H1 (cell line): Measurements from ENCODE around the gene CUL1. TPM values are rescaled to one million over a fixed set of nuclear protein-coding genes. Genes with fewer than 3 reads are reported as not detected.

Experiments
- CTCF ChIA-PET: fragments of 300-600 bp; sonication (Branson Sonifier 250); formaldehyde crosslinking; loops from one replicate; lab custom pipeline; 2021; ENCODE audit not compliant: partially characterized antibody; lab: Charles Lee
- POLR2A ChIA-PET: fragments of 300-600 bp; sonication (Branson Sonifier 250); formaldehyde crosslinking; loops from one replicate; lab custom pipeline; 2021; ENCODE audit warnings: inconsistent platforms; ENCODE audit not compliant: partially characterized antibody; lab: Charles Lee
- DNase-seq, 2 experiments: peaks; one replicate each; pipeline versions ENCODE4 v3.0.0 to v3.0.0-alpha.2; 2010 to 2022; ENCODE audit warnings: low spot score in 2 of 2, low read depth in 1 of 2, mixed read lengths in 1 of 2
- FAIRE-seq: peaks from 2 replicates; lab custom pipeline; 2011; peaks lifted over from hg19 to GRCh38; lab: Jason Lieb, UNC
- H2AFZ ChIP-seq: 2 replicates; pipeline ENCODE4 v1.8.1; 2012; ENCODE audit warnings: low read length, inconsistent platforms
- H2AK5ac ChIP-seq: 2 replicates; pipeline ENCODE4 v1.6.1; 2013; ENCODE audit warnings: low read depth, low read length
- H2BK120ac ChIP-seq: replicated peaks from 2 replicates; pipeline ENCODE3; 2013; ENCODE audit warnings: low read depth, low read length, inconsistent platforms
- H2BK12ac ChIP-seq: 2 replicates; pipeline ENCODE4 v1.6.1; 2013; ENCODE audit warnings: low read depth, low read length
- H2BK15ac ChIP-seq: 2 replicates; pipeline ENCODE4 v1.6.1; 2013; ENCODE audit warnings: low read length
- H2BK20ac ChIP-seq: 2 replicates; pipeline ENCODE4 v1.6.1; 2013; ENCODE audit warnings: low read length
- H2BK5ac ChIP-seq: 2 replicates; pipeline ENCODE4 v1.6.1; 2013; ENCODE audit warnings: low read depth, low read length
- H3K14ac ChIP-seq: 2 replicates; pipeline ENCODE4 v1.6.1; 2013; ENCODE audit warnings: inconsistent platforms; ENCODE audit not compliant: insufficient read length
- H3K18ac ChIP-seq: 2 replicates; pipeline ENCODE4 v1.6.1; 2013; ENCODE audit warnings: low read length; ENCODE audit errors: extremely low read depth
- H3K23ac ChIP-seq: 2 replicates; pipeline ENCODE4 v1.6.1; 2013; ENCODE audit warnings: inconsistent platforms; ENCODE audit not compliant: insufficient read length
- H3K23me2 ChIP-seq: 2 replicates; pipeline ENCODE4 v1.6.1; 2013; ENCODE audit warnings: low read depth, low read length
- H3K27ac ChIP-seq: 2 replicates; pipeline ENCODE4 v1.6.1; 2011; ENCODE audit warnings: low read depth, low read length, inconsistent platforms
- H3K27me3 ChIP-seq, 4 experiments: replicated peaks in 1 of 4; 1 replicate in 1 of 4; 2 replicates in 3 of 4; pipeline versions ENCODE4 v1.6.1 to v1.8.1; 2011 to 2013; ENCODE audit warnings: low read length in 3 of 4, mild to moderate bottlenecking in 3 of 4, inconsistent platforms in 2 of 4, mixed read lengths in 2 of 4, moderate library complexity in 1 of 4; ENCODE audit not compliant: control insufficient read depth in 3 of 4, insufficient read depth in 3 of 4; ENCODE audit errors: extremely low read depth in 1 of 4
- H3K36me3 ChIP-seq, 4 experiments: 2 replicates each; pipeline versions ENCODE4 v1.6.1 to v1.8.1; 2011 to 2013; ENCODE audit warnings: mild to moderate bottlenecking in 4 of 4, low read length in 3 of 4, moderate library complexity in 2 of 4, control low read depth in 1 of 4, inconsistent platforms in 1 of 4; ENCODE audit not compliant: insufficient read depth in 4 of 4, control insufficient read depth in 2 of 4
- H3K4ac ChIP-seq: replicated peaks from 2 replicates; pipeline ENCODE3; 2013; ENCODE audit warnings: low read length, low read depth, mixed read lengths, inconsistent platforms; ENCODE audit not compliant: insufficient read length
- H3K4me1 ChIP-seq, 4 experiments: replicated peaks in 1 of 4; 1 replicate in 1 of 4; 2 replicates in 3 of 4; pipeline versions ENCODE4 v1.6.1 to v1.8.1; 2011 to 2013; ENCODE audit warnings: low read length in 3 of 4, inconsistent platforms in 2 of 4, mixed read lengths in 1 of 4; ENCODE audit not compliant: insufficient read depth in 4 of 4, control insufficient read depth in 3 of 4
- H3K4me2 ChIP-seq, 2 experiments: 2 replicates each; pipeline versions ENCODE4 v1.6.1 to v1.8.1; 2011 to 2013; ENCODE audit warnings: low read depth in 2 of 2, low read length in 2 of 2, control low read depth in 1 of 2, inconsistent platforms in 1 of 2, mild to moderate bottlenecking in 1 of 2; ENCODE audit not compliant: insufficient read depth in 1 of 2
- H3K4me3 ChIP-seq, 4 experiments: fragments of 200-600, 300-600 bp in 1 of 4; sonication (generic), shearing (Covaris generic), sonication (Bioruptor Twin) in 1 of 4; 2 replicates each; pipeline versions ENCODE4 v1.5.1 to v1.8.1; 2011 to 2016; ENCODE audit warnings: low read length in 4 of 4, low read depth in 3 of 4, control low read depth in 2 of 4, inconsistent platforms in 2 of 4, mild to moderate bottlenecking in 2 of 4, mixed read lengths in 1 of 4, moderate library complexity in 1 of 4; ENCODE audit not compliant: insufficient read depth in 2 of 4; ENCODE audit errors: extremely low read depth in 1 of 4
- H3K56ac ChIP-seq: replicated peaks from 2 replicates; pipeline ENCODE3; 2013; ENCODE audit warnings: low read depth, mild to moderate bottlenecking, mixed read lengths, low read length, inconsistent platforms; ENCODE audit not compliant: insufficient read length
- H3K79me1 ChIP-seq: 2 replicates; pipeline ENCODE4 v1.6.1; 2013; ENCODE audit warnings: low read depth, low read length, control low read depth
- H3K79me2 ChIP-seq, 2 experiments: 2 replicates each; pipeline versions ENCODE4 v1.6.1 to v1.8.1; 2012 to 2013; ENCODE audit warnings: low read length in 2 of 2, mild to moderate bottlenecking in 2 of 2, inconsistent platforms in 1 of 2; ENCODE audit not compliant: insufficient read depth in 2 of 2, control insufficient read depth in 1 of 2
- H3K9ac ChIP-seq, 4 experiments: replicated peaks in 1 of 4; 1 replicate in 1 of 4; 2 replicates in 3 of 4; pipeline versions ENCODE4 v1.6.1 to v1.8.1; 2011 to 2013; ENCODE audit warnings: low read depth in 3 of 4, low read length in 3 of 4, control low read depth in 2 of 4, mild to moderate bottlenecking in 2 of 4, moderate library complexity in 2 of 4, inconsistent platforms in 1 of 4; ENCODE audit errors: extremely low read depth in 1 of 4
- H3K9me3 ChIP-seq, 2 experiments: 2 replicates each; pipeline versions ENCODE4 v1.6.1 to v1.8.1; 2012 to 2013; ENCODE audit warnings: mild to moderate bottlenecking in 2 of 2, moderate library complexity in 2 of 2, control low read depth in 1 of 2, inconsistent platforms in 1 of 2, low read depth in 1 of 2, low read length in 1 of 2, mixed read lengths in 1 of 2; ENCODE audit not compliant: insufficient read depth in 2 of 2
- H4K20me1 ChIP-seq, 2 experiments: replicated peaks in 1 of 2; 2 replicates each; pipeline versions ENCODE3 to v1.8.1; 2011 to 2013; ENCODE audit warnings: inconsistent platforms in 2 of 2, low read length in 2 of 2, mild to moderate bottlenecking in 1 of 2; ENCODE audit not compliant: insufficient read depth in 2 of 2, control insufficient read depth in 1 of 2
- H4K5ac ChIP-seq: 2 replicates; pipeline ENCODE4 v1.6.1; 2013; ENCODE audit warnings: low read length, low read depth, mixed read lengths, inconsistent platforms; ENCODE audit not compliant: insufficient read length
- H4K8ac ChIP-seq: 2 replicates; pipeline ENCODE4 v1.8.0; 2013; ENCODE audit warnings: mild to moderate bottlenecking, moderate library complexity, low read length, inconsistent platforms; ENCODE audit not compliant: insufficient read depth; ENCODE audit errors: extremely low read depth
- H4K91ac ChIP-seq: replicated peaks from 2 replicates; pipeline ENCODE3; 2013; ENCODE audit warnings: low read length, mixed read lengths, inconsistent platforms; ENCODE audit not compliant: insufficient read length
- BCL11A ChIP-seq, 2 experiments: IDR thresholded peaks; one replicate each; pipeline ENCODE4 v1.6.1; 2011; ENCODE audit warnings: low read depth in 2 of 2, low read length in 2 of 2, mild to moderate bottlenecking in 2 of 2
- CHD2 ChIP-seq: IDR thresholded peaks from 2 replicates; pipeline ENCODE4 v1.6.1; 2012; ENCODE audit warnings: low read length, improper control_type of control experiment
- EGR1 ChIP-seq: IDR thresholded peaks from 2 replicates; pipeline ENCODE4 v1.6.1; 2011; ENCODE audit warnings: low read depth, low read length, borderline replicate concordance
- KDM1A ChIP-seq: fragments of 200-600, 300-600 bp; sonication (generic); IDR thresholded peaks from 2 replicates; pipeline ENCODE4 v1.7.1; 2016; ENCODE audit warnings: mild to moderate bottlenecking, low read length, borderline replicate concordance
- KDM5A ChIP-seq: fragments of 200-600 bp; IDR thresholded peaks from 2 replicates; pipeline ENCODE4 v1.7.1; 2012; ENCODE audit warnings: mild to moderate bottlenecking, low read length, inconsistent platforms, mixed read lengths
- SIX5 ChIP-seq: IDR thresholded peaks from 2 replicates; pipeline ENCODE4 v1.6.1; 2011; ENCODE audit warnings: mild to moderate bottlenecking, low read depth, low read length
- SP2 ChIP-seq: IDR thresholded peaks from 2 replicates; pipeline ENCODE4 v1.6.1; 2012; ENCODE audit warnings: mild to moderate bottlenecking, low read length, inconsistent platforms
- SRF ChIP-seq: IDR thresholded peaks from 2 replicates; pipeline ENCODE4 v1.6.1; 2011; ENCODE audit warnings: mild to moderate bottlenecking, low read depth, low read length, moderate library complexity
- TAF1 ChIP-seq: IDR thresholded peaks from 2 replicates; pipeline ENCODE4 v1.6.1; 2011; ENCODE audit warnings: mild to moderate bottlenecking, low read depth, low read length
- USF2 ChIP-seq: IDR thresholded peaks from 2 replicates; pipeline ENCODE4 v1.6.1; 2011; ENCODE audit warnings: low read length, improper control_type of control experiment
- WGBS, 2 experiments: shearing (Covaris generic) in 1 of 2; methylation state at CpG; one replicate each; pipeline versions ENCODE4 v1.1.6 to v1.1.7; 2013 to 2015; ENCODE audit warnings: low lambda C conversion rate in 2 of 2, mixed read lengths in 2 of 2, inconsistent platforms in 1 of 2, low coverage in 1 of 2, missing lambda C conversion rate in 1 of 2; ENCODE audit not compliant: insufficient replicate concordance in 2 of 2, insufficient coverage in 1 of 2, insufficient read length in 1 of 2; ENCODE audit errors: extremely low coverage in 1 of 2, missing lambda C conversion rate in 1 of 2; 5-methylcytosine and 5-hydroxymethylcytosine counted together
- polyA plus RNA-seq, 7 experiments: library from polyadenylated mRNA; depleted of rRNA in 3 of 7; stranded (reverse) in 5 of 7; unstranded in 2 of 7; fragments of >200 nt in 5 of 7; fragments of 200-250 nt in 2 of 7; gene quantifications; 1 replicate in 5 of 7; 2 replicates in 1 of 7; 4 replicates in 1 of 7; pipeline versions ENCODE4 v1.2.1 to v1.2.3, GENCODE V29; 2011 to 2013; ENCODE audit warnings: missing spikeins in 2 of 7, mixed read lengths in 2 of 7
- total RNA-seq: library from RNA; stranded (reverse); fragmentation: NEBNext Ultra II Directional; extraction: Animal tissue kit (Norgen Biotek cat#: 25700); gene quantifications from 2 replicates; pipeline ENCODE4 v1.2.1, GENCODE V29; 2021

Gene CUL1
- total and polyA plus RNA-seq, 2 of the 8 experiments (the other 6 are each of a cell fraction or from before 2014, with no cell fraction given): 33.0 to 77.3 TPM

DNA sequence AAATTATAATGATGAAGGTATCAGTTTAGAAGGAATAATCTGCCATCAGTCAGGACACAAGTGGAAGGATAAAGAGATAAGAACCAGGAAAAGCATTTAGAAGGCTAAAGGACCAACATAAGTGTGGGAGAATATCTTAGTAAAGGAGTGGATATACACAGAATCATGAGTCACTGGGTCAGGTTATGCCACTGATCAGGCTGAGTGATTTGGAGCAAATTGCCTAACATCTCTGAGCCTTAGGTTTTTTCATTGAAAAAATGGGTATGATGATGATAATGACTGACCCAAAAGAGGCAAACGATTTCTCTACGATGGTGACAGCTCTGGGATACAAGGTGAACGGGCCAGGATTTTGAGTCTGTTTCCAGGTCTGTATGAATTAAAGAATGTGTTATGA lies 2.8 kb upstream of the CUL1 start:
- Histone ChIP-seq H3K79me1 (no peaks in the 10 kb centered on the region), H3K56ac (no peak overlapping the region), H2BK5ac (no peak overlapping the region), H3K27ac (no peak overlapping the region), H2BK12ac (no peak overlapping the region), H3K4me1 (peaks cover 2 to 12% (median 2%) of the 10 kb centered on the region in 4 experiments; a peak in 4 of 7 replicates), H3K36me3 (no peaks in the 10 kb centered on the region), H3K79me2 (peaks cover 0 to 22% of the 10 kb centered on the region in 2 experiments; a peak in 3 of 4 replicates), H3K27me3 (no peaks in the 10 kb centered on the region), H2BK20ac (no peak overlapping the region), H2AFZ (no peak overlapping the region), H3K14ac (no peak overlapping the region), H2BK120ac (no peak overlapping the region), H3K4me3 (no peak overlapping the region), H2BK15ac (no peak overlapping the region), H3K9ac (no peak overlapping the region), H3K4ac (no peak overlapping the region), H3K23me2 (no peaks in the 10 kb centered on the region), H4K5ac (no peak overlapping the region), H3K9me3 (no peaks in the 10 kb centered on the region), H4K20me1 (peaks cover 0 to 2% of the 10 kb centered on the region in 2 experiments), H4K91ac (no peak overlapping the region), H4K8ac (no peak overlapping the region), H3K4me2 (no peak overlapping the region), H3K18ac (no peak overlapping the region), H2AK5ac (no peak overlapping the region), H3K23ac (no peak overlapping the region)
- 86% methylated on average over 3 of the region's 3 CpGs; no CpG with 5 or more reads in 1 of the 2 experiments for WGBS, 2 experiments
- FAIRE-seq (no peak), DNase-seq (no peak)
- ChIA-PET CTCF (interaction anchor here (0.7 to 2.3 kb wide), 2 partner anchors 9 to 51 kb away, joined by 4 to 5 read pairs; no protein-coding TSS in a partner anchor), POLR2A (interaction anchor here (1.0 kb wide), 1 partner anchor 15 kb away, joined by 3 read pairs; no protein-coding TSS in a partner anchor)
- TF ChIP-seq EGR1 (no peak), SRF (no peak), CHD2 (no peak), SP2 (no peak), SIX5 (no peak), USF2 (no peak), TAF1 (no peak), KDM1A (no peak), BCL11A (IDR thresholded peaks at IDR 0.05; ENCODE audit: low read depth in 2 of 2, low read length in 2 of 2) (no peak), KDM5A (no peak)
